ENCODE measurements around the gene SEMA6A.

SEMA6A gene

GRCh38 chr5:116600876-116601275 is 26.3 kb upstream of the SEMA6A start:
- H3K27ac ChIP-seq (ENCODE audit: low read depth, low read length): no peak overlapping the region
- no peak overlapping the region for H3K4me3 ChIP-seq (ENCODE audit: low read depth, low read length)
- no peaks in the 10 kb centered on the region for H3K79me2 ChIP-seq (ENCODE audit: control insufficient read depth, insufficient read depth, low read length, unreplicated experiment)
- H3K4me1 ChIP-seq (ENCODE audit: control insufficient read depth, insufficient read depth, low read length, unreplicated experiment): no peaks in the 10 kb centered on the region
- H3K36me3 ChIP-seq (ENCODE audit: insufficient read depth, low read length): no peaks in the 10 kb centered on the region
- H3K27me3 ChIP-seq (ENCODE audit: insufficient read depth, low read length): no peaks in the 10 kb centered on the region
- H2AFZ ChIP-seq (ENCODE audit: low read length, unreplicated experiment): no peak overlapping the region

- Histone ChIP-seq H2AFZ (ENCODE audit: low read length, unreplicated experiment) (no peak overlapping the region), H3K27ac (ENCODE audit: low read depth, low read length) (no peak overlapping the region), H3K36me3 (ENCODE audit: insufficient read depth, low read length) (no peaks in the 10 kb centered on the region), H3K4me3 (ENCODE audit: low read depth, low read length) (no peak overlapping the region), H3K79me2 (ENCODE audit: control insufficient read depth, insufficient read depth, low read length, unreplicated experiment) (no peaks in the 10 kb centered on the region), H3K4me1 (ENCODE audit: control insufficient read depth, insufficient read depth, low read length, unreplicated experiment) (no peaks in the 10 kb centered on the region), H3K27me3 (ENCODE audit: insufficient read depth, low read length) (no peaks in the 10 kb centered on the region)
Observed at GRCh38 chr5:116598911-116599310, 24.3 kb upstream of the SEMA6A start.

DNA sequence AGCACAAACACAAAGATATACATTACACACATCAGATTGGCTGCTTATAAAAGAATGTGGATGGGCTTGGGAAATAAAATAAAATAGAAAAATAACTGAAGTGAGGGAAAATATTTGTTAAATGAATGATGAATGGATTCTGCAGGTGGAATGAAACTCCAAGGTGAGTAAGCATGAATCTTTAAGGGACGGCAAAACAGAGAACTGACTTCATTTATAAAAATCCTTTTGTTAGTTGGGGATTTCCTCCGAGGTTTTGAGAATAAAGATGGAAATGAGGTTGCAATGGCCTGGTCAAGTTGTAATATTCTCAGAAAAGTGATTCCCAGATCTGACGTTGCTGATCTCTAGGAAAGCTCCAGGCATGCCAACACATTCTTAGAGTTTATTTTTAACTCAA is 20.9 kb upstream of the SEMA6A start:
- Histone ChIP-seq H3K27ac (ENCODE audit: low read depth, low read length) (no peak overlapping the region), H3K79me2 (ENCODE audit: control insufficient read depth, insufficient read depth, low read length, unreplicated experiment) (no peaks in the 10 kb centered on the region), H3K36me3 (ENCODE audit: insufficient read depth, low read length) (no peaks in the 10 kb centered on the region), H3K4me1 (ENCODE audit: control insufficient read depth, insufficient read depth, low read length, unreplicated experiment) (no peaks in the 10 kb centered on the region), H2AFZ (ENCODE audit: low read length, unreplicated experiment) (no peak overlapping the region), H3K4me3 (ENCODE audit: low read depth, low read length) (no peak overlapping the region), H3K27me3 (ENCODE audit: insufficient read depth, low read length) (no peaks in the 10 kb centered on the region)

DNA sequence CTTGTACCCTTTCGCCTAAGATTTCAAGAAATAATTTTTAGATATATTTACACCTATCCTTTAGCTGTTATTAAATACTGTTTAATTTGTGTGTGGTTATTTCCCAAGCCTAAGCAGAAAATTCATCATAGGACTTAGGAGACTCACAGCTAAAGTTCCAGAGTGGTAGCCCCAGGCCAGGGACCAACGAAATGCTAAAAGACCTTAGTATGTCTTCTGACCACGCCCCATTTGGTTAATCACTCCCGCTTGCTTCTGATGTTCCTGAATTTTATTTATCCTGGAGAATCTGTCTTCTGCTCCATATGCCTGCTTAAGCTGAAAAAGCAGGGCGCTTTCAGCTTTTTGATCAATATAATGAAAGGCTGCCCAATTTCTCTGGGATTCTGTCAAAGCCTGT is 18.7 kb upstream of the SEMA6A start:
- Histone ChIP-seq H3K27ac (ENCODE audit: low read depth, low read length) (no peak overlapping the region), H3K4me1 (ENCODE audit: control insufficient read depth, insufficient read depth, low read length, unreplicated experiment) (no peaks in the 10 kb centered on the region), H3K79me2 (ENCODE audit: control insufficient read depth, insufficient read depth, low read length, unreplicated experiment) (no peaks in the 10 kb centered on the region), H3K4me3 (ENCODE audit: low read depth, low read length) (no peak overlapping the region), H3K36me3 (ENCODE audit: insufficient read depth, low read length) (no peaks in the 10 kb centered on the region), H3K27me3 (ENCODE audit: insufficient read depth, low read length) (no peaks in the 10 kb centered on the region), H2AFZ (ENCODE audit: low read length, unreplicated experiment) (no peak overlapping the region)

GRCh38 chr5:116585227-116585626 is 10.6 kb upstream of the SEMA6A start:
- Histone ChIP-seq H3K79me2 (ENCODE audit: control insufficient read depth, insufficient read depth, low read length, unreplicated experiment) (no peaks in the 10 kb centered on the region), H2AFZ (ENCODE audit: low read length, unreplicated experiment) (no peak overlapping the region), H3K27ac (ENCODE audit: low read depth, low read length) (no peak overlapping the region)

DNA sequence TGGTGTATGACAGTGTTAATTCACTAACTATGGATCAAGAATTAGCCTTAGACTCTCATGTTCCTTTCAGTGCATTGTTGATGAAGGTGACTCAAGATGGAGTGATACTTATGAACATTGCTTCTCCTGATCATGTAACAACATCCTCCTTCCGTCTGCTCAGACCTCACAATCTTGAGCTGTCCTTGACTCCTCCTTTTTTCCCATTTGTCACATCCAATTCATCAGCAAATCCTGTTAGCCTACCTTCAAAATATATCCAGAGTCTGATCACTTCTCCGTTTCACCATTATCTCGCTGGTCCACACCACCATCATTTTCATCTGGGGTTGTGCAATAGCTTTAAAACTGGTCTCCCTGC is 9.2 kb upstream of the SEMA6A start:
- H3K4me1 ChIP-seq (ENCODE audit: control insufficient read depth, insufficient read depth, low read length, unreplicated experiment): no peaks in the 10 kb centered on the region
- H2AFZ ChIP-seq (ENCODE audit: low read length, unreplicated experiment): no peak overlapping the region
- H3K36me3 ChIP-seq (ENCODE audit: insufficient read depth, low read length): no peaks in the 10 kb centered on the region
- no peak overlapping the region for H3K27ac ChIP-seq (ENCODE audit: low read depth, low read length)
- no peak overlapping the region for H3K4me3 ChIP-seq (ENCODE audit: low read depth, low read length)
- no peaks in the 10 kb centered on the region for H3K79me2 ChIP-seq (ENCODE audit: control insufficient read depth, insufficient read depth, low read length, unreplicated experiment)
- no peaks in the 10 kb centered on the region for H3K27me3 ChIP-seq (ENCODE audit: insufficient read depth, low read length)

More at GRCh38 chr5:116585227-116585626, 10.6 kb upstream of the SEMA6A start:
- Histone ChIP-seq H3K27me3 (ENCODE audit: insufficient read depth, low read length) (no peaks in the 10 kb centered on the region), H3K4me3 (ENCODE audit: low read depth, low read length) (no peak overlapping the region), H3K4me1 (ENCODE audit: control insufficient read depth, insufficient read depth, low read length, unreplicated experiment) (no peaks in the 10 kb centered on the region), H3K36me3 (ENCODE audit: insufficient read depth, low read length) (no peaks in the 10 kb centered on the region)

GRCh38 chr5:116583085-116583861 is 8.7 kb upstream of the SEMA6A start:
- Histone ChIP-seq H3K4me1 (ENCODE audit: control insufficient read depth, insufficient read depth, low read length, unreplicated experiment) (no peaks in the 10 kb centered on the region), H3K79me2 (ENCODE audit: control insufficient read depth, insufficient read depth, low read length, unreplicated experiment) (no peaks in the 10 kb centered on the region), H3K27ac (ENCODE audit: low read depth, low read length) (no peak overlapping the region), H2AFZ (ENCODE audit: low read length, unreplicated experiment) (no peak overlapping the region), H3K4me3 (ENCODE audit: low read depth, low read length) (no peak overlapping the region), H3K27me3 (ENCODE audit: insufficient read depth, low read length) (no peaks in the 10 kb centered on the region), H3K36me3 (ENCODE audit: insufficient read depth, low read length) (no peaks in the 10 kb centered on the region)

GRCh38 chr5:116581910-116582309 is 7.3 kb upstream of the SEMA6A start:
- Histone ChIP-seq H3K27ac (ENCODE audit: low read depth, low read length) (no peak overlapping the region), H3K79me2 (ENCODE audit: control insufficient read depth, insufficient read depth, low read length, unreplicated experiment) (no peaks in the 10 kb centered on the region), H3K27me3 (ENCODE audit: insufficient read depth, low read length) (peaks cover 7% of the 10 kb centered on the region), H3K36me3 (ENCODE audit: insufficient read depth, low read length) (no peaks in the 10 kb centered on the region), H2AFZ (ENCODE audit: low read length, unreplicated experiment) (no peak overlapping the region), H3K4me3 (ENCODE audit: low read depth, low read length) (no peak overlapping the region), H3K4me1 (ENCODE audit: control insufficient read depth, insufficient read depth, low read length, unreplicated experiment) (no peaks in the 10 kb centered on the region)

DNA sequence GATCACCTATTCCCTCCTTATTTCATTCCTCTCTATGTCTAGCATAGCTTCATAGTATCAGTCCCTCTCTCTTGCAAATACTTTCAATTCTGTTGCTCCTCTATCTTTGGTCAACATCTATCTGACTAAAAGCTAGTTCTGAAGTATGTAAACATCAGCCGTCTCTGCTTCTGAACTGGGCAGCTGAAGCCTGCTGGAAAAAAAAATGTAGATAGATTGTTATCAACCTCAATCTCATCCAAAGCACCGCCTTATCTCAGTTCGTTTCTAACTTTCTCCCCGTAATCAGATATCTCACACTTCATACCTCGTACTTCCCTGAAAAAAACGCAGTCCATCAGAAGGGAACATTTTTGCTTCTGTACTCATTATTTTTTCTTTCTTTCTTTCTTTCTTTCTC is 4.5 kb upstream of the SEMA6A start:
- no peak overlapping the region for H3K27ac ChIP-seq (ENCODE audit: low read depth, low read length)
- H2AFZ ChIP-seq (ENCODE audit: low read length, unreplicated experiment): no peak overlapping the region
- H3K4me1 ChIP-seq (ENCODE audit: control insufficient read depth, insufficient read depth, low read length, unreplicated experiment): peaks cover 5% of the 10 kb centered on the region
- peaks cover 35% of the 10 kb centered on the region for H3K27me3 ChIP-seq (ENCODE audit: insufficient read depth, low read length)
- H3K79me2 ChIP-seq (ENCODE audit: control insufficient read depth, insufficient read depth, low read length, unreplicated experiment): no peaks in the 10 kb centered on the region
- H3K4me3 ChIP-seq (ENCODE audit: low read depth, low read length): no peak overlapping the region
- no peaks in the 10 kb centered on the region for H3K36me3 ChIP-seq (ENCODE audit: insufficient read depth, low read length)

DNA sequence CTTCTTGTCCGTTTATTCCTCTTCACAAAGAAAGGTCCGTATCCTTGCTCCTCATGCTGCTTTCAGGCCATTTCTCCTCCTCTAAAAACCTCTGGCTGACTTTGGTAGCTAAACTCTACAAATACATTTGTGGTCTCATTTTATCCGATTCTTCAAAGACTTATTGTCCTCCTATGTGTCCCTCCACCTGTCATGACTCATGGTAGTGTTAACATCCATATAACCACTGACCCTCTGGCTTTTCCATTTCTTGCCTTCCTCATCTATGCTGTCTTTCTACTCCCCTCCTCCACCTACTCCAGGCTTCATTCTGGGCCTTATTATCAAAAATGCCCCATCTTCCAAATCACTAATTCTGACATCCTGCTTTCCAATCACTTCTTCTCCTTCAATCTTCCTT is 4.1 kb upstream of the SEMA6A start:
- no peak overlapping the region for H3K27ac ChIP-seq (ENCODE audit: low read depth, low read length)
- peaks cover 5% of the 10 kb centered on the region for H3K4me1 ChIP-seq (ENCODE audit: control insufficient read depth, insufficient read depth, low read length, unreplicated experiment)
- no peaks in the 10 kb centered on the region for H3K36me3 ChIP-seq (ENCODE audit: insufficient read depth, low read length)
- H3K4me3 ChIP-seq (ENCODE audit: low read depth, low read length): no peak overlapping the region
- H3K79me2 ChIP-seq (ENCODE audit: control insufficient read depth, insufficient read depth, low read length, unreplicated experiment): no peaks in the 10 kb centered on the region
- H3K27me3 ChIP-seq (ENCODE audit: insufficient read depth, low read length): peaks cover 39% of the 10 kb centered on the region
- H2AFZ ChIP-seq (ENCODE audit: low read length, unreplicated experiment): no peak overlapping the region

GRCh38 chr5:116577064-116577788 is 2.6 kb upstream of the SEMA6A start:
- no peak overlapping the region for H3K27ac ChIP-seq (ENCODE audit: low read depth, low read length)
- H3K79me2 ChIP-seq (ENCODE audit: control insufficient read depth, insufficient read depth, low read length, unreplicated experiment): no peaks in the 10 kb centered on the region
- peaks cover 5% of the 10 kb centered on the region for H3K4me1 ChIP-seq (ENCODE audit: control insufficient read depth, insufficient read depth, low read length, unreplicated experiment)
- peaks cover 54% of the 10 kb centered on the region for H3K27me3 ChIP-seq (ENCODE audit: insufficient read depth, low read length)
- H2AFZ ChIP-seq (ENCODE audit: low read length, unreplicated experiment): no peak overlapping the region
- H3K36me3 ChIP-seq (ENCODE audit: insufficient read depth, low read length): no peaks in the 10 kb centered on the region
- H3K4me3 ChIP-seq (ENCODE audit: low read depth, low read length): no peak overlapping the region
